Spleen (tissue), 11 donors: ENCODE data around the gene SMIM5. TPM values are rescaled to one million over a fixed set of nuclear protein-coding genes. Genes with fewer than 3 reads are reported as not detected.

Experiments
- DNase-seq: peaks from one replicate; pipeline ENCODE4 v3.0.0-alpha.2; 2020
- H3K27ac ChIP-seq, 8 donors: fragments of 200-600 bp; sonication (generic) in 7 of 8; 1 replicate in 4 of 8; 2 replicates in 4 of 8; pipeline versions ENCODE4 v1.5.0 to v1.8.0; 2016 to 2021; ENCODE audit warnings: inconsistent platforms in 4 of 8, mild to moderate bottlenecking in 4 of 8, moderate library complexity in 1 of 8
- H3K27me3 ChIP-seq, 7 donors: fragments of 200-600 bp; sonication (generic) in 6 of 7; replicated peaks in 1 of 7; 1 replicate in 4 of 7; 2 replicates in 3 of 7; pipeline versions ENCODE4 v1.5.0 to v1.8.0; 2016 to 2021; ENCODE audit warnings: inconsistent platforms in 3 of 7, mild to moderate bottlenecking in 1 of 7
- H3K36me3 ChIP-seq, 6 donors: fragments of 200-600 bp; sonication (generic) in 5 of 6; 1 replicate in 4 of 6; 2 replicates in 2 of 6; pipeline versions ENCODE4 v1.5.0 to v1.8.0; 2016 to 2021; ENCODE audit warnings: inconsistent platforms in 2 of 6
- H3K4me1 ChIP-seq, 6 donors: fragments of 200-600 bp; sonication (generic) in 5 of 6; 1 replicate in 3 of 6; 2 replicates in 3 of 6; pipeline versions ENCODE4 v1.5.0 to v1.8.0; 2016 to 2021; ENCODE audit warnings: inconsistent platforms in 3 of 6
- H3K4me3 ChIP-seq, 8 donors: fragments of 200-600 bp; sonication (generic) in 7 of 8; 1 replicate in 4 of 8; 2 replicates in 4 of 8; pipeline versions ENCODE4 v1.5.0 to v1.8.0; 2016 to 2021; ENCODE audit warnings: inconsistent platforms in 4 of 8, mild to moderate bottlenecking in 4 of 8, moderate library complexity in 2 of 8
- H3K9me3 ChIP-seq, 8 donors: fragments of 200-600 bp; sonication (generic) in 7 of 8; 1 replicate in 4 of 8; 2 replicates in 4 of 8; pipeline versions ENCODE4 v1.5.0 to v1.8.0; 2016 to 2021; ENCODE audit warnings: inconsistent platforms in 4 of 8
- POLR2A ChIP-seq, 3 donors: fragments of 450-650 bp; IDR thresholded peaks; one replicate each; pipeline ENCODE4 v1.5.1; 2017; ENCODE audit warnings: antibody characterized with exemption in 3 of 3, mild to moderate bottlenecking in 1 of 3
- POLR2AphosphoS5 ChIP-seq, 3 donors: sonication (generic); formaldehyde crosslinking; IDR thresholded peaks; one replicate each; pipeline ENCODE4 v1.5.1; 2017; ENCODE audit warnings: antibody characterized with exemption in 3 of 3
- WGBS, 5 donors: extraction: QIAGEN DNeasy Blood & Tissue Kit in 3 of 5; methylation state at CpG; one replicate each; pipeline versions ENCODE4 v1.1.5 to v1.1.7; 2013 to 2018; 5-methylcytosine and 5-hydroxymethylcytosine counted together
- intact Hi-C: fragments of 100-400 bp; cut with DNase I; formaldehyde crosslinking; loops from one replicate; pipeline ENCODE4 v1.15.0; 2023; ENCODE audit warnings: low total_unique reads
- polyA plus RNA-seq, 3 donors: library from polyadenylated mRNA; stranded (reverse); fragments of 200-250 nt; gene quantifications; one replicate each; pipeline ENCODE4 v1.2.1, GENCODE V29; 2013
- total RNA-seq, 7 donors: library from RNA; depleted of rRNA in 3 of 7; stranded (reverse); fragments of >200 nt in 3 of 7; fragmentation: NEBNext Ultra II Directional in 4 of 7; extraction: Animal tissue kit (Norgen Biotek cat#: 25700) in 4 of 7; gene quantifications; one replicate each; pipeline versions ENCODE4 v1.1.0 to v1.2.1, GENCODE V29; 2016 to 2021
- TF ChIP-seq, protein P1 (sequence below), 11 experiments: fragments of 200-600 bp in 7 of 11; fragments of 450-650 bp in 4 of 11; sonication (generic) in 4 of 11; IDR thresholded peaks in 8 of 11; conservative IDR thresholded peaks in 3 of 11; 1 replicate in 7 of 11; 2 replicates in 4 of 11; pipeline versions ENCODE4 v1.4.0 to v1.8.0; 2016 to 2021; ENCODE audit warnings: antibody characterized with exemption in 11 of 11, inconsistent platforms in 4 of 11, mild to moderate bottlenecking in 1 of 11
- donor health status: healthy with polysubstance abuse.
- donor health status: DM: no; HTN: no; CAD: no; lungs with moderate emphysema.
- donor health status: DM: no; HTN: no; CAD: no.
- donor health status: Bipolar disorder and iron deficiency.
- donor health status: healthy.
- donor health status: DM: no; HTN: no; CAD: no.
- donor health status: DM: yes; HTN: yes; CAD: no.

The SMIM5 gene
- total and polyA plus RNA-seq, 10 donors: 2.1 to 5.1 (median 3.7) TPM

DNA sequence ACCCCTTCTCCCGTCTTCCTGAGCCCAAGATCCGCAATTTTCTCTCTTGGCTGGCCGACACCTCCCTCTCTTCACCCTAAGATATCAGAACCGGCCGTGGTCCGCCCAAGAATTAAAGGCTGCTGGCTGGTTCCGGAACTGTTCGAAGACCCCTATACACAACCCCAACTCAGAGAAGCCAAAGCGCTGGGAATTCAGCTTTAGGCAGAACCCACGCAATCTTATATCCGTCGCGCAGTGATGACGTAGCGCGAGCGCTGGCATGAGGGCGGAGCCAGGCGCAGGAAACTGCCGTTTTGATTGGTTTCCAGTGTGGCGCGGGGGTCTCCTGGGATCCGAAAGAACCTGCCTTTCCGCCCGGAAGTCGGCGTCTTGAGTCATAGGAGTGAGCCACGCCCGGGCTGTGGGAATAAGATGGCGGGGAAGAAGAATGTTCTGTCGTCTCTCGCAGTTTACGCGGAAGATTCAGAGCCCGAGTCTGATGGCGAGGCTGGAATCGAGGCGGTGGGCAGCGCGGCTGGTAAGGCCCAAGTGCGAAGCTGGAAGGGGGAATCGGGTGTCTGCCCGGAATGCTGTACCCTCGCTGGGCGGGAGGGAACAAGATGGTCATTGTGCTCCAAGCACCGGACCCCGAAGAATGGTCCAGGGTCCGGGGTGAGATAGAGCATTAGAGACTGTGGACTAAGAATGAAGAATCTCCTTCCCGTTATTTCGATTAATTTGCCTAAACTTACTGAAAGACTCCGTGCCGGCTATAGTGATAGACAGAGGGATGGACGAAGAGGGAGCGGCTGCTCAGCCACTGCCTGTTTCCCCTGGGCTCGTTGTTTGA, 33.9 kb downstream of the SMIM5 start, which contains the start of the genes RECQL5 and SAP30BP:
Gene RECQL5, minus strand, starts transcription at position 196 of the 832 bp plus-strand sequence. CDS start 597 bp downstream, outside the sequence.
Gene SAP30BP, plus strand, starts transcription at position 380 of the 832 bp plus-strand sequence. Its CDS starts 35 bp downstream, at position 415.
- Histone ChIP-seq H3K27me3 (no peaks in the 10 kb centered on the region), H3K4me3 (peak within 1 kb of the TSS; percentile 68 to 98 (median 94)), H3K36me3 (peaks cover 0 to 61% (median 44%) of the 10 kb centered on the region in 6 donors), H3K4me1 (peaks cover 29 to 85% (median 55%) of the 10 kb centered on the region in 6 donors), H3K9me3 (no peaks in the 10 kb centered on the region), H3K27ac (peak within 1 kb of the TSS; percentile 69 to 95 (median 92))
- TF ChIP-seq POLR2AphosphoS5 (IDR thresholded peaks at IDR 0.05) (peak; percentile 92 to 96 (median 95)), POLR2A (IDR thresholded peaks at IDR 0.05) (peak in 1 of 3 donors; percentile 30)
- TF ChIP-seq, protein P1, sequence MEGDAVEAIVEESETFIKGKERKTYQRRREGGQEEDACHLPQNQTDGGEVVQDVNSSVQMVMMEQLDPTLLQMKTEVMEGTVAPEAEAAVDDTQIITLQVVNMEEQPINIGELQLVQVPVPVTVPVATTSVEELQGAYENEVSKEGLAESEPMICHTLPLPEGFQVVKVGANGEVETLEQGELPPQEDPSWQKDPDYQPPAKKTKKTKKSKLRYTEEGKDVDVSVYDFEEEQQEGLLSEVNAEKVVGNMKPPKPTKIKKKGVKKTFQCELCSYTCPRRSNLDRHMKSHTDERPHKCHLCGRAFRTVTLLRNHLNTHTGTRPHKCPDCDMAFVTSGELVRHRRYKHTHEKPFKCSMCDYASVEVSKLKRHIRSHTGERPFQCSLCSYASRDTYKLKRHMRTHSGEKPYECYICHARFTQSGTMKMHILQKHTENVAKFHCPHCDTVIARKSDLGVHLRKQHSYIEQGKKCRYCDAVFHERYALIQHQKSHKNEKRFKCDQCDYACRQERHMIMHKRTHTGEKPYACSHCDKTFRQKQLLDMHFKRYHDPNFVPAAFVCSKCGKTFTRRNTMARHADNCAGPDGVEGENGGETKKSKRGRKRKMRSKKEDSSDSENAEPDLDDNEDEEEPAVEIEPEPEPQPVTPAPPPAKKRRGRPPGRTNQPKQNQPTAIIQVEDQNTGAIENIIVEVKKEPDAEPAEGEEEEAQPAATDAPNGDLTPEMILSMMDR (IDR thresholded peaks at IDR 0.05 in 8 of 11, conservative IDR thresholded peaks at IDR 0.05 in 3 of 11): peak in 1 of 11 experiments; percentile 33
- intact Hi-C loops: no loop called here
- DNase-seq: peak; percentile 98
- WGBS, 5 donors: 0 to 1% (median 0%) methylated on average over 30 to 55 of the region's 55 CpGs

DNA sequence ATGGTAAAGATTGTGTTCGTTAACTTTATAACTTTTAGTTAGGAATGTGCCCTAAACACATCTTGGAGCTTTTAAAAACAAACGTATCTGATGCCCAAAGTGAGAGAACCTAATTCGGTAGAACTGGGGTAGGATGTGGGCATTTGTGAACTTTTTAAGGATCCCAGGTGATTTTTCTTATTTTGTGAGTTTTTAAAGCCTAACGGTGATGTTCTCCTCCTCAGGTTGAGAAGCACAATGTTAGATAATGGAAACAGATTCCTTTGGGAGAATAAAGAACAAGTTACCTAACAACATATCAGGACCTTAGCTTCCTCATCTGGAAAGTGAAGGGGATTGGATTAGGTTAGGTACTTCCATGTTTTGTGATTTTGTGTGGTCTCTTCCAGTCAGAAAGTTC, 34.6 kb downstream of the SMIM5 start:
- Histone ChIP-seq H3K36me3 (peaks cover 0 to 61% (median 45%) of the 10 kb centered on the region in 6 donors), H3K4me3 (peak overlapping the region; percentile 68 to 98 (median 94)), H3K4me1 (peaks cover 29 to 85% (median 55%) of the 10 kb centered on the region in 6 donors), H3K9me3 (no peaks in the 10 kb centered on the region), H3K27ac (peak overlapping the region in 7 of 8 donors; percentile 83 to 95 (median 94)), H3K27me3 (no peaks in the 10 kb centered on the region)
- TF ChIP-seq, protein P1 (IDR thresholded peaks at IDR 0.05 in 8 of 11, conservative IDR thresholded peaks at IDR 0.05 in 3 of 11): no peak
- TF ChIP-seq POLR2A (IDR thresholded peaks at IDR 0.05) (no peak), POLR2AphosphoS5 (IDR thresholded peaks at IDR 0.05) (no peak)
- intact Hi-C loops: no loop called here
- WGBS, 5 donors: 7 to 10% (median 9%) methylated on average over 4 of the region's 4 CpGs
- DNase-seq: no peak

DNA sequence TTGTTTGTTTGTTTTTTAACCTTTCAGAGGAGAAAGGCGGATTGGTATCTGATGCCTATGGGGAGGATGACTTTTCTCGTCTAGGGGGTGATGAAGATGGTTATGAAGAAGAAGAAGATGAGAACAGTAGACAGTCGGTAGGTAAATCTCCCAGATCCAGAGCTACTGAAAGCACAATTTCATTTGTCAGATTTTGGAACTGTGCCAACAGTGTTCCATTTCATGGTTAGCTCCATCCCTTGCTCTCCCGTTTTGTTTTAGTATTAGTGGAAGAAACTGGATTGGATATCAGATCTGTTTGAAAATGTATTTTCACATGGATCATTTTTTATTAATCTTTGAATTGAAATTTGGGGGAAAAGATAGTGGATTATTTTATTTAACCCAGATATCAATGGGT, 35.3 kb downstream of the SMIM5 start:
- Histone ChIP-seq H3K9me3 (no peaks in the 10 kb centered on the region), H3K27me3 (no peaks in the 10 kb centered on the region), H3K4me3 (peak overlapping the region in 6 of 8 donors; percentile 88 to 98 (median 94)), H3K4me1 (peaks cover 29 to 81% (median 55%) of the 10 kb centered on the region in 6 donors), H3K36me3 (peaks cover 0 to 63% (median 51%) of the 10 kb centered on the region in 6 donors), H3K27ac (no peak overlapping the region)
- WGBS, 5 donors: 76 to 85% (median 82%) methylated on average over 4 of the region's 4 CpGs
- intact Hi-C loops: no loop called here
- TF ChIP-seq POLR2AphosphoS5 (IDR thresholded peaks at IDR 0.05): no peak
- TF ChIP-seq POLR2A (IDR thresholded peaks at IDR 0.05): no peak
- TF ChIP-seq, protein P1 (IDR thresholded peaks at IDR 0.05 in 8 of 11, conservative IDR thresholded peaks at IDR 0.05 in 3 of 11): no peak
- no peak for DNase-seq

DNA sequence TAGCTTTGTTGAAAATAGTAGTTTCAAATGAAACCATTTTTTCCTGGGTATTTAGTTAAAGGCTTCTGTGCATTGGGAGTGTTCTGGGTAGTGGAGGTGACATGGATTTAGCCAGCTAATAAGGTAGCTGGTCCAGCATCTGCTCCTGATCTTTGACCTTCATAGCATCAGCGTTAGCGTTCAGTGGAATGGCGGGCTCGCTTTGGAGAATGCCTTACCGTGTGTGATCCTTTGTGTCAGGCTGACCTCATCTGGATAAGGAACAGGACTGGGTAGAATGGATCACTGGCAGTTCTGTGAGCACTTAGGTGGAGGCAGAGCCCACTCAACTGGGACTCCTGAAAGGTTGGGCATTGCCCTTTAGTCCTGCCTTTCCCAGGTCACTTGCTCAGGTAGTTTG, 37.6 kb downstream of the SMIM5 start:
- H3K4me3 ChIP-seq: no peak overlapping the region
- peak; percentile 25 for DNase-seq
- H3K27ac ChIP-seq: no peak overlapping the region
- 81 to 94% (median 87%) methylated on average over 5 of the region's 5 CpGs for WGBS, 5 donors
- no peaks in the 10 kb centered on the region for H3K9me3 ChIP-seq
- H3K27me3 ChIP-seq: no peaks in the 10 kb centered on the region
- intact Hi-C loops: no loop called here
- TF ChIP-seq POLR2AphosphoS5 (IDR thresholded peaks at IDR 0.05): no peak
- H3K4me1 ChIP-seq: peaks cover 24 to 77% (median 54%) of the 10 kb centered on the region in 6 donors
- H3K36me3 ChIP-seq: peaks cover 0 to 72% (median 61%) of the 10 kb centered on the region in 6 donors
